KOPT-K1 (cell line): Measurements from ENCODE around the gene HCN4.

Experiments used
- H3K27ac ChIP-seq: fragments of 200-600 bp; sonication (generic); 2 replicates; pipeline ENCODE4 v1.5.1; 2016; ENCODE audit warnings: antibody characterized with exemption, mild to moderate bottlenecking, low read depth, low read length; ENCODE audit not compliant: poor library complexity, severe bottlenecking
- H3K36me3 ChIP-seq: fragments of 200-600 bp; sonication (generic); 2 replicates; pipeline ENCODE4 v1.5.1; 2017; ENCODE audit warnings: antibody characterized with exemption, mild to moderate bottlenecking, low read length, moderate library complexity; ENCODE audit not compliant: insufficient read depth
- H3K9me3 ChIP-seq: fragments of 200-600 bp; sonication (generic); 2 replicates; pipeline ENCODE4 v1.5.1; 2017; ENCODE audit warnings: antibody characterized with exemption, low read length, mild to moderate bottlenecking; ENCODE audit not compliant: insufficient read depth, poor library complexity, severe bottlenecking

The HCN4 gene

DNA sequence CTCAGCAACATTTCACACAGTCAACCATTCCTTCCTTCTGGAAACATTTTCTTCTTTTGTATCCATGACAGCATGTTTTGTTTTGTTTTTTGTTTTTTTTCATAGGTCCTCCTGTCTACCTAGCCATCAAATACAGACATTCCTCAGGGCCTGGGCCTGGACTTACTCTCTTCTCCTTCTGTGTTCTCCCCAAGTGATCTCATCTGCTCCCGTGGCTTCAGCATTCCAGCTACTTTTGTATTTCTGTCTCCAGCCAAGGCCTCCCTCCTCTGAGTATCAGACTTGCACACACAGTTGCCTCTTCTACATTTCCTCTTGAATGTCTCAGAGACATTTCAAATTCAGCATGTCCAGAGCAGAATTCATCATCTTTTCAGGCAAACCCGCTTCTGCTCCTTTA is 82.4 kb downstream of the HCN4 start:
- Histone ChIP-seq H3K36me3 (no peaks in the 10 kb centered on the region), H3K27ac (no peak overlapping the region), H3K9me3 (no peaks in the 10 kb centered on the region)

DNA sequence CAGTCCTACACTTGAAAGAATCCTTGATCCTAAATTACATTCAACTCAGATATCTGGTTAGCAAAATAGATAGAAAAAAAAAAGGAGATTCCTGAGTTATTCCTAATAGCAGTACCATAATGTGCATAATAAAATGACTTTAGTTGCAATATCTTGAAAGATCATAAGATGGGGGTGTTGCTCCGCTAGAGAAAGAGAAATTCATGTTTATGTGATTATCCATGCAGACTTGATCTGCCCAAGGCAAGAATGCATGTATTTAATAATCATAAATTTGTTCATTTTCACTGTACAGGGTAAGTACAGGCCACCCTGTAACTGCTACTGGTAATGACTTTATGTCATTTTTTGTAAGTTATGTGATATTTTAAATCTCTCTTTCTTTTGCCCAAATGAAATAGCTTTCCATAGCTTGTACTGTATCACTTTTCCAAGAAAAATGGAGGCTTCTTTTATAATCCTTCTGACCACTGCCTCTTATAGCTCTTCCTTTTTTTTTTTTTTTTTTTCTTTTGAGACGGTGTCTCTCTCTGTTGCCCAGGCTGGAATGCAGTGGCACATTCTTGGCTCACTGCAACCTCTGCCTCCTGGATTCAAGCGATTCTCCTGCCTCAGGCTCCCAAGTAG is 84.6 kb downstream of the HCN4 start:
- Histone ChIP-seq H3K36me3 (no peaks in the 10 kb centered on the region), H3K27ac (no peak overlapping the region), H3K9me3 (no peaks in the 10 kb centered on the region)

DNA sequence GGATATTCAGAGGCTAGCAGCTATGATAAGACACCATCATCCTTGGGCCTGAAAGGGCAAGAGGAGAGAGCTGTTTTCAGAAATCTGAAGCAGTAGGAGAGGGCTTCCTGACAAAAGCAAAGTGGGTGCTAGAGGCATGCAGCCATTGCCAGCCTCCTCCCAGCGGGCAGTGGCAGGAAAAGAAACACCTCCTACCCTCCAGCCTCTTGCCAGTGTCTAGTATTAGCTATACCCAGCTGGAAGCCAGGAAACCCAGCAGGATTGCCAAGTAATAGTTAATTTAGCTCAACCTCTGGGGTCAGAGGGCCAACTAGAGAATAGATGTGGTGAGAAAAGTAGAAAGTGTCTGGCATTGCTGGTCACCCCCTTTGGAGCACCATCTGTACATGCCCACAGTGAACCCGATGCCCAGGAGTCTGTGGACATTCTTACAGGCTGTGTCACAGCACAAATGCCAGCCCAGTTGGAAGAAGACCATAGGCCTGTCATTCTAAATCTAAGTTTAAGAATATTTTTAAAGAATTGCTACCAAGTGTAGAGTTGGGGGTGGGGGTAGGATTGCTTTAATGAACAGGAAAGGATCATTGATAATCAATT is 85.3 kb downstream of the HCN4 start:
- Histone ChIP-seq H3K36me3 (no peaks in the 10 kb centered on the region), H3K9me3 (no peaks in the 10 kb centered on the region), H3K27ac (no peak overlapping the region)

DNA sequence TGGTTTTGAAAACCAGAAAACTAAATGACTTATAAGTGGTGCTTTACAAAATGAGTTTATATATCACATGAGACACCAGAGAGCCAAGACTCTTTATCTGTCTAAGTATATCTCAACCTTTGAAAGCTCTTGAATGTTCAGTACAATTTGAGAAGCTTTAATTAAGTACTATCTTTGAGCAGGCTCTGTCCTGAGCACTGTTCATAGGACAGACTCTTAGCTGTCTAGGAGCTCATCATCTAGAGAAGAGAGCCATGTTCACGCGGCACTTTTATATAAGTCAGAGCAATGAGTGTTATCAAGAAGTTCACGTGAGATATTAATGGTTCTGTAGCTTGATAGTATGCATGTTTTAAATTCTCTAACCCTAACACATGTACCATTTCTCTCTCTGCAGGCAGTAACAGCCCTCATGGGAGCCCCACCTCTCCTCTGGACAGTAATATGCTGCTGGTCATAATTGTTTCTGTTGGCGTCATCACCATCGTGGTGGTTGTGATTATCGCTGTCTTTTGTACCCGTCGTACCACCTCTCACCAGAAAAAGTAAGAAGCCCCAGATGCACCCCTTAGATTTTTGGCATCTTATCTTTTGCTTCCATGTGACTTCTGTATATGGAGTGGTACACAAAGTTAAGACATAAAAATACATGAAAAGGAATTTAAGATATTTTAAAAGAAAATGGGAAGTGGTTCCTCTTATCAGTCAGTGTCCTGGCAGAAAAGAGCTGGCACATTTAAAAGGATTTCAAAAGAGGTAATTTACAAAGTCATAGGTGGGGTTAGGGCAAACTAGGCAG is 86.0 kb downstream of the HCN4 start:
- Histone ChIP-seq H3K9me3 (no peaks in the 10 kb centered on the region), H3K36me3 (no peaks in the 10 kb centered on the region), H3K27ac (no peak overlapping the region)

DNA sequence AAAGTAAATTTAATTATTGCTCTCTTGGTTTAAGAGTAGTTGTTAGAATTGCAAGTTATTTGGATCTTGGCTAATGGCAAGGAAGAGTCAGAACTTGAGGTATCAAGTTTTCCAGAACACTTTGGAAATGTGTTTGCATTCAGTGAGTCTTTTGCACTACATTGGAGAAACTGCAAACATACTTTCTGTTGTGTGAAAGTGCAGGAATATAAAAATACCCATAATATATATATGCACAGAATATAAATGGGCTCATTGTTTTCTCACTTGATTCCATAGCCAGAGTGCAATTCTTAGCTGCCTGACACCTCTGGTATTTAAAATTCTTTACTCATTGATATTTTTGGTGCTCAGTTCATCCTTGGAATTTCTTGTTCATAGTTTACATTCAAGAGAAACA is 92.9 kb downstream of the HCN4 start:
- H3K27ac ChIP-seq = no peak overlapping the region
- no peaks in the 10 kb centered on the region for H3K9me3 ChIP-seq
- H3K36me3 ChIP-seq = no peaks in the 10 kb centered on the region

DNA sequence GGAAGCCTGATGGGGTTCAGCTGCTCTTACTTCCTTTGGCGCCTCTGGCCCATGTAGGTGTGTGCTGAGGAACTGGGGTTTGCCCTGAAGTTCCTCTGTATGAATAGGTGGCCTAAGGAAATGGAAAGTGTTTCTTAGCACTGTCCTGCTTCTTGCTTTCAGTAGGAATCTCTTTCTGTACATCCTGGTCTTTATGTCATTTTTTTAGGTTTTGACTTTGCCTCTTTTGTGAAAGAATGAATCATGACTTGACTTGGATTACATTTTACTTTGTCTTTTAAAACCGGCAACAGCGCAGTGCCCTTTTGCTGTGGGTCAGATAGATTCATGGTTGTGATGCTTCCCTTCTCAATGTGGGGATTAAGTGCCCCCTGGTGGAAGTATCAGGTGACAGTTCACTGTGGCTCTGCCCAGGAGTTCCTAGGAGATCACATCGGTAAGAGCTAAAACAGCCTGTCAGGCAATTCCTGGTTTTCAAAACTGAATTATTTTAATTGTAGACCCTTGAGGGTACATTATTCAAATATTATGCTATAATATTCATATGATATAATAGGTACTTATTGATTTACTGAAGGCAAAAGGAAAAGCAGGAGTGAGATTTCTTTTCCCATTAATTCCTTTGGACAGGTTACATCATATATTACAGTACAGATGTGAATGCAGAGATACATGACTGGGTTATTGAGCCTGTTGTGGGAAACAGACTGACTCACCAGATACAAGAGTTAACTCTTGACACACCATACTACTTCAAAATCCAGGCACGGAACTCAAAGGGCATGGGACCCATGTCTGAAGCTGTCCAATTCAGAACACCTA is 95.4 kb downstream of the HCN4 start:
- H3K27ac ChIP-seq = no peak overlapping the region
- no peaks in the 10 kb centered on the region for H3K9me3 ChIP-seq
- no peaks in the 10 kb centered on the region for H3K36me3 ChIP-seq

DNA sequence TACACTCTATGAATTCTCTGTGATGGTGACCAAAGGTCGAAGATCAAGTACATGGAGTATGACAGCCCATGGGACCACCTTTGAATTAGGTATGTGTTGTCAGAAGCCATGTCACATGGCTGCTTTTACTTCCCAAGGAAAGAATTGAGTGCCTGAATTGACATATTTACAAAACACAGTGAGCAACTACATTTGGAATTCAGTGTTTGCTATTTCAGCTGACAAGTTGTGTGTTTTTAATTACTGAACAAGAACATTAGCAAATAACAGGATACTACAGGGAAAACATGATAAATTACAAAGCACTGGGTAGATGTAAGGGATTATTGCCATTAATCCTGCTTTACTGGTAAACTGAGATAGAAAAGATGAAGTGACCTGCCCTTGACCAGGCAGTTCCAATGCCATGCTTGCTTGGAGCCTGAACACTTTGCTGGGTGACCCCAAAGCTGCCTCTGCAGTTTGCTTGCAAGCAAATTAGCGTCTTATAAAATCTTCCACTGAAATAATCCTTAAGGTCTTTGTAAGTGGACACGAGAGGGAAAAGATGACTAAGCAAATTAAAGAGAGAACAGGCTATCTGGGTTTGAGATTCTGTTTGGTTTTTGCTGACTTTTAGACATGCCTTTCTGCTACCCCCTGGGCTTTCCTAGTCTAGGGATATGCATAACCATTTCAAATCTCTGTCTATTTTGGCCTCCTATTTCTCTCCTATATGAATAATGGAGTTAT is 98.2 kb downstream of the HCN4 start:
- no peaks in the 10 kb centered on the region for H3K9me3 ChIP-seq
- no peak overlapping the region for H3K27ac ChIP-seq
- H3K36me3 ChIP-seq = no peaks in the 10 kb centered on the region
